Dermis microvascular lymphatic vessel endothelial cell (primary cell): ENCODE results near the gene THUMPD1. TPM values are rescaled to one million over a fixed set of nuclear protein-coding genes. Genes with fewer than 3 reads are reported as not detected.

Experiments used
- DNase-seq, 2 donors: peaks; one replicate each; pipeline versions ENCODE4 v3.0.0 to v3.0.0-alpha.2; 2010; ENCODE audit warnings: low read depth in 2 of 2
- total RNA-seq: library from RNA; depleted of rRNA; stranded (reverse); fragments of >200 nt; gene quantifications from 2 replicates; pipeline ENCODE4 v1.2.1, GENCODE V29; 2014

Gene THUMPD1
- total RNA-seq, 1 donor from 2014 or later, result 57.3 TPM

DNA sequence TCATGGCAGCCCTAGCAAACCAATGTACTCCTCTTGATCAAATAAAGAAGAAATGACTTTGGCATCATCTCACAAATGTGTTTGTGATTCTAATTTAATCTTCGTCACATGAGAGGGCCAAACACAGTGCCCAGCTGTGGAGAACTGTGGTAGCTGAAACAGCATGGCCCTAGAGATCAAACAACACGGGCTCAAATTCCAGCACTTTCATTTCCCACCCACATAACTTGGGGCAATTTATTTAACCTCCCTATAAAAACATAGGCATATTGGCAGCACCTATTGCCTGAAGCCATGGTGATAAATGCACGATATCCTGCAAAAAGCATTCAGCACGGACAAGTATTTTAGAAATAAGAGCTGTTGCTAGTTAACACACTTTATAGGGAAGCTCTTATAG, 46.6 kb downstream of the THUMPD1 start:
- DNase-seq, result no peak

DNA sequence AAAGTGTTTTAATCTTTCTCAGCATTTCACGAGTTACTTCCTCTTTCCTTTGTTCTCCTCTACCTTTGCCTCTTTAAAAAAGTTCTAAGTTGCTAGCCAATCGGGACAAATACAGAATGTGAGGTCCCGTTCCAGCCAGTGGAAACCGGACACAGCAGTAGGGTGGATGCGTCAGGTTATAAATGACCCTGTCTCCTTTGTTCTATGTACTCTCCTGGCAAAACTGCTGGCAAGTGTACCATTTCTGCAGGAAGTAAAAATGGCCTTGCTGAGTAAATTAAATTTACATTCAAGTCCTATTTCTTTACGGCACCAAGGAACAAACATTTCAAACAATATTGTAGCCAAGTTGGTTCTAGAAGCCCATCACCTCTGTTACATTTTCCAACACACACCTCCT, 47.5 kb downstream of the THUMPD1 start:
- peak in 1 of 2 donors; percentile 51 for DNase-seq

DNA sequence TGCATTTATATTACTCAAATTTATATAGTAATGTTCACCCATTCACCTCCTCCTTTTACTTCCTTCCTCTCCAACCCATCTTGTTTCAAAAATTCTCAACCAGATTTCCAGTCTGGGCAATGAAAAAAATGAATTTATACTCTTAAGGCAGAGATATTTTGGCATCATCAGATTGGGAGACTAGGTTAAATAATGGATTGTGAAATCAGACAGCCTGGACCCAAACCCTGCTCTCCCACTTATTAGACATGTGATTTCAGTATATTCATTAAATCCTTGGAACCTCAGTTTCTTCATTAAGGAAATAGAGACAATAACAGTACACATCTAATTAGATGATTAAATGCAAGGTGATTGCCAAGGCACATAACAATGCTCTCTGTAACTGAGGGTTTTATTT, 52.0 kb downstream of the THUMPD1 start:
- DNase-seq, result no peak

DNA sequence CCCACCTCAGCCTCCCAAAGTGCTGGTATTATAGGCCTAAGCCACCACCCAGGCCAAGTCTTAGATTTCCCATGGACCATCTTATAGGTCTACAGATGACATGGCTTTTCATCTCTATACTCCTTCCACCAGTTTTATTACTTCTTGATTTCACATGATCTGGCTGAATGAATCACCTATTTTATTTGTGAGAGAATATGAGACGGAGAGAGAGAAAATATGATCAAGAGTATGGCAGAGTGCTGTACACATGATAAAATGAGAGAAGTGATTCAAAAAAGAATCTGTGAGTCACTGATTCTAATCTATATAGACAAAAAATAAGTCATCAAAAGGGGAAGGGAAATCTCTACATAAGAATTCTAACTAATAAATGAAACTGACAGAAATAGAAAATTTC, 57.8 kb downstream of the THUMPD1 start:
- DNase-seq, result no peak

Other genes starting within 250 kb of the THUMPD1 start
- 0.13 and 0.38 TPM in 2 replicates for gene ACSM2B, start 165.5 kb downstream of the THUMPD1 start, total RNA-seq
- not detected in 2 replicates for gene ACSM1, start 44.1 kb downstream of the THUMPD1 start, total RNA-seq
- gene ACSM3, start 22.2 kb upstream of the THUMPD1 start, total RNA-seq, result 0.13 TPM in 2 replicates
- 7.8 and 9.2 TPM in 2 replicates for gene ERI2, start 64.7 kb upstream of the THUMPD1 start, total RNA-seq
- gene REXO5, start 64.7 kb upstream of the THUMPD1 start, total RNA-seq, result 2.7 and 2.9 TPM in 2 replicates
- 15.5 and 21.5 TPM in 2 replicates for gene DCUN1D3, start 158.5 kb upstream of the THUMPD1 start, total RNA-seq
- 33.5 and 41.0 TPM in 2 replicates for gene LYRM1, start 159.0 kb upstream of the THUMPD1 start, total RNA-seq